HepG2 (cell line): ENCODE measurements around the gene RAB9A. TPM values are rescaled to one million over a fixed set of nuclear protein-coding genes. Genes with fewer than 3 reads are reported as not detected.

ENCODE experiments used
- ATAC-seq: fragments of 200-7000 bp; cut with Tn5 transposase; 3 replicates; pipeline ENCODE4 v1.9.1; 2020; ENCODE audit warnings: mild to moderate bottlenecking, moderate library complexity
- BruUV-seq: library from RNA; stranded (reverse); fragments of 400-500 nt; replicated peaks from 2 replicates; lab custom pipeline; 2021; lab: Mats Ljungman, UMichigan
- CTCF ChIA-PET: fragments of 300-600 bp; formaldehyde crosslinking; extraction: SDS; loops from one replicate; lab custom pipeline; 2021; ENCODE audit warnings: low total read pairs, inconsistent platforms, low intra/inter-chr PET ratio; lab: Yijun Ruan, JAX
- POLR2A ChIA-PET: fragments of 350-600 bp; sonication (Branson Sonifier 250); formaldehyde crosslinking; loops from one replicate; lab custom pipeline; 2020; ENCODE audit warnings: antibody characterized with exemption, inconsistent platforms; lab: Yijun Ruan, JAX
- DNase-seq: peaks from one replicate; pipeline ENCODE4 v3.0.0-alpha.2; 2015; ENCODE audit warnings: low spot score
- FAIRE-seq: peaks from 3 replicates; lab custom pipeline; 2011; peaks lifted over from hg19 to GRCh38; lab: Jason Lieb, UNC
- H2AFZ ChIP-seq: one replicate; pipeline ENCODE4 v1.6.1; 2011; ENCODE audit warnings: low read length, inconsistent platforms
- H3K27ac ChIP-seq: fragments of 300-600 bp; 3 replicates; pipeline ENCODE4 v1.8.0; 2011; ENCODE audit warnings: mixed run types, mild to moderate bottlenecking, mixed read lengths, low read length, inconsistent platforms; ENCODE audit not compliant: insufficient read depth; ENCODE audit errors: extremely low read length
- H3K27me3 ChIP-seq, 2 experiments: fragments of 200-600 bp in 1 of 2; 2 replicates in 1 of 2; 3 replicates in 1 of 2; pipeline versions ENCODE4 v1.6.0 to v1.8.0; 2011; ENCODE audit warnings: low read length in 2 of 2, mild to moderate bottlenecking in 2 of 2, moderate library complexity in 2 of 2, inconsistent platforms in 1 of 2; ENCODE audit not compliant: insufficient read depth in 2 of 2, control insufficient read depth in 1 of 2
- H3K36me3 ChIP-seq, 2 experiments: fragments of 200-600 bp in 1 of 2; replicated peaks in 1 of 2; 2 replicates in 1 of 2; 3 replicates in 1 of 2; pipeline versions ENCODE4 v1.5.1 to v1.8.0; 2011; ENCODE audit warnings: low read length in 2 of 2, inconsistent platforms in 1 of 2; ENCODE audit not compliant: insufficient read depth in 2 of 2, control insufficient read depth in 1 of 2
- H3K4me1 ChIP-seq: 2 replicates; pipeline ENCODE4 v1.5.1; 2012; ENCODE audit warnings: low read length, inconsistent platforms; ENCODE audit not compliant: insufficient read depth
- H3K4me2 ChIP-seq: 2 replicates; pipeline ENCODE4 v1.6.0; 2011; ENCODE audit warnings: low read depth, low read length, inconsistent platforms
- H3K4me3 ChIP-seq, 3 experiments: fragments of 200-600 bp in 1 of 3; sonication (generic), shearing (Covaris generic) in 1 of 3; replicated peaks in 1 of 3; 2 replicates each; pipeline ENCODE4 v1.5.1; 2011 to 2016; ENCODE audit warnings: low read length in 3 of 3, inconsistent platforms in 2 of 3, low read depth in 2 of 3, mild to moderate bottlenecking in 2 of 3, control low read depth in 1 of 3, mixed read lengths in 1 of 3; ENCODE audit not compliant: insufficient read depth in 1 of 3
- H3K79me2 ChIP-seq: one replicate; pipeline ENCODE4 v1.6.1; 2011; ENCODE audit warnings: low read length, inconsistent platforms; ENCODE audit not compliant: insufficient read depth
- H3K9ac ChIP-seq: 2 replicates; pipeline ENCODE4 v1.6.0; 2011; ENCODE audit warnings: mild to moderate bottlenecking, low read depth, low read length, inconsistent platforms; ENCODE audit not compliant: insufficient read depth
- H3K9me3 ChIP-seq: 2 replicates; pipeline ENCODE4 v1.5.1; 2012; ENCODE audit warnings: mild to moderate bottlenecking, low read length
- H4K20me1 ChIP-seq: 2 replicates; pipeline ENCODE4 v1.6.0; 2011; ENCODE audit warnings: inconsistent platforms, mild to moderate bottlenecking, low read length, moderate library complexity; ENCODE audit not compliant: insufficient read depth
- KDM6A ChIP-seq: IDR thresholded peaks from 2 replicates; pipeline ENCODE4 v1.6.1; 2016; ENCODE audit warnings: low read depth
- WGBS: methylation state at CpG from one replicate; pipeline ENCODE4 v1.1.6; 2017; ENCODE audit warnings: low lambda C conversion rate; 5-methylcytosine and 5-hydroxymethylcytosine counted together
- in situ Hi-C: cut with HindIII; loops from 2 replicates; pipeline ENCODE4 v1.10.0; 2017; ENCODE audit warnings: low pct_unique_long_range_greater_than_20kb; ENCODE audit not compliant: extremely low pct_ligation_motif_present
- intact Hi-C: fragments of 100-400 bp; cut with micrococcal nuclease; formaldehyde crosslinking; loops from one replicate; pipeline ENCODE4 v1.10.0; 2022; ENCODE audit not compliant: unreplicated experiment
- polyA plus RNA-seq, 8 experiments: library from polyadenylated mRNA; depleted of rRNA in 3 of 8; stranded (reverse) in 7 of 8; unstranded in 1 of 8; fragments of >200 nt; fragmentation: Illumina TruSeq in 4 of 8; extraction: Trizol in 4 of 8; gene quantifications; 2 replicates each; pipeline versions ENCODE4 v1.2.1 to v1.2.3, GENCODE V29; 2011 to 2016; ENCODE audit warnings: low read depth in 4 of 8, missing spikeins in 1 of 8, mixed read lengths in 1 of 8; ENCODE audit not compliant: insufficient read depth in 1 of 8
- total RNA-seq, 5 experiments: library from RNA; depleted of rRNA; stranded (reverse); fragments of >200 nt; fragmentation: Illumina TruSeq; extraction: Trizol; gene quantifications; 2 replicates each; pipeline ENCODE4 v1.2.3, GENCODE V29; 2016; ENCODE audit warnings: low read depth in 1 of 5
- TF ChIP-seq, protein P1 (sequence below): sonication (generic); formaldehyde crosslinking; IDR thresholded peaks from 2 replicates; pipeline ENCODE4 v1.4.0; 2020; ENCODE audit warnings: mild to moderate bottlenecking, missing genetic modification reagents

The RAB9A gene
- total and polyA plus RNA-seq, 2 of the 13 experiments (the other 11 are each of a cell fraction or from before 2014, with no cell fraction given): 10.5 to 23.1 TPM

DNA sequence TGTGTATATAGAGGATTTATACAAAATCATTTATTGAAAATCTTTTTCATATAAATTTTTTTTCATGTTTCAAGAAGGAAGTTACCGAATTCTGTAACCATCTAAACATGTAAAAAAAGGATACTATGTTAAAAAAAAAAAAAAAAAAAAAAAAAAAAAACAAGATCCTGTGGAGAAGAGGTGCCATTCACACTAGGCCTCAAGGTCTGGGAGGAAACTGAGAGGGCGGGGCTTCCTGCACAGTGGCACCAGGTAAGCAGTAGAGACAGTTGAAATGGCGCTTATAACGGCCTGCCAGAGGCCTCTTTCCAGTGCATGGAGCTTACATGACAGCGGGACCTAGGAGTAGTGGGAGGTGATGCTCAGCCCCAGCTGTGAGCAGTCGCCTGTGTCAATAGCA lies 28.0 kb downstream of the RAB9A start:
- Histone ChIP-seq H3K9me3 (no peaks in the 10 kb centered on the region), H3K4me3 (no peak overlapping the region), H3K27me3 (no peaks in the 10 kb centered on the region), H3K79me2 (no peaks in the 10 kb centered on the region), H3K9ac (no peak overlapping the region), H3K27ac (no peak overlapping the region), H3K36me3 (peaks cover 1 to 5% of the 10 kb centered on the region in 2 experiments; a peak in 1 of 5 replicates), H2AFZ (no peak overlapping the region), H3K4me1 (no peaks in the 10 kb centered on the region), H4K20me1 (no peaks in the 10 kb centered on the region), H3K4me2 (no peak overlapping the region)
- WGBS: over 99% methylated on average over 4 of the region's 6 CpGs
- intact Hi-C loops: no loop called here
- ChIA-PET POLR2A (no interaction called here), CTCF (no interaction called here)
- DNase-seq (no peak), ATAC-seq (no peak), FAIRE-seq (no peak)
- in situ Hi-C loops: no loop called here
- TF ChIP-seq, protein P1, sequence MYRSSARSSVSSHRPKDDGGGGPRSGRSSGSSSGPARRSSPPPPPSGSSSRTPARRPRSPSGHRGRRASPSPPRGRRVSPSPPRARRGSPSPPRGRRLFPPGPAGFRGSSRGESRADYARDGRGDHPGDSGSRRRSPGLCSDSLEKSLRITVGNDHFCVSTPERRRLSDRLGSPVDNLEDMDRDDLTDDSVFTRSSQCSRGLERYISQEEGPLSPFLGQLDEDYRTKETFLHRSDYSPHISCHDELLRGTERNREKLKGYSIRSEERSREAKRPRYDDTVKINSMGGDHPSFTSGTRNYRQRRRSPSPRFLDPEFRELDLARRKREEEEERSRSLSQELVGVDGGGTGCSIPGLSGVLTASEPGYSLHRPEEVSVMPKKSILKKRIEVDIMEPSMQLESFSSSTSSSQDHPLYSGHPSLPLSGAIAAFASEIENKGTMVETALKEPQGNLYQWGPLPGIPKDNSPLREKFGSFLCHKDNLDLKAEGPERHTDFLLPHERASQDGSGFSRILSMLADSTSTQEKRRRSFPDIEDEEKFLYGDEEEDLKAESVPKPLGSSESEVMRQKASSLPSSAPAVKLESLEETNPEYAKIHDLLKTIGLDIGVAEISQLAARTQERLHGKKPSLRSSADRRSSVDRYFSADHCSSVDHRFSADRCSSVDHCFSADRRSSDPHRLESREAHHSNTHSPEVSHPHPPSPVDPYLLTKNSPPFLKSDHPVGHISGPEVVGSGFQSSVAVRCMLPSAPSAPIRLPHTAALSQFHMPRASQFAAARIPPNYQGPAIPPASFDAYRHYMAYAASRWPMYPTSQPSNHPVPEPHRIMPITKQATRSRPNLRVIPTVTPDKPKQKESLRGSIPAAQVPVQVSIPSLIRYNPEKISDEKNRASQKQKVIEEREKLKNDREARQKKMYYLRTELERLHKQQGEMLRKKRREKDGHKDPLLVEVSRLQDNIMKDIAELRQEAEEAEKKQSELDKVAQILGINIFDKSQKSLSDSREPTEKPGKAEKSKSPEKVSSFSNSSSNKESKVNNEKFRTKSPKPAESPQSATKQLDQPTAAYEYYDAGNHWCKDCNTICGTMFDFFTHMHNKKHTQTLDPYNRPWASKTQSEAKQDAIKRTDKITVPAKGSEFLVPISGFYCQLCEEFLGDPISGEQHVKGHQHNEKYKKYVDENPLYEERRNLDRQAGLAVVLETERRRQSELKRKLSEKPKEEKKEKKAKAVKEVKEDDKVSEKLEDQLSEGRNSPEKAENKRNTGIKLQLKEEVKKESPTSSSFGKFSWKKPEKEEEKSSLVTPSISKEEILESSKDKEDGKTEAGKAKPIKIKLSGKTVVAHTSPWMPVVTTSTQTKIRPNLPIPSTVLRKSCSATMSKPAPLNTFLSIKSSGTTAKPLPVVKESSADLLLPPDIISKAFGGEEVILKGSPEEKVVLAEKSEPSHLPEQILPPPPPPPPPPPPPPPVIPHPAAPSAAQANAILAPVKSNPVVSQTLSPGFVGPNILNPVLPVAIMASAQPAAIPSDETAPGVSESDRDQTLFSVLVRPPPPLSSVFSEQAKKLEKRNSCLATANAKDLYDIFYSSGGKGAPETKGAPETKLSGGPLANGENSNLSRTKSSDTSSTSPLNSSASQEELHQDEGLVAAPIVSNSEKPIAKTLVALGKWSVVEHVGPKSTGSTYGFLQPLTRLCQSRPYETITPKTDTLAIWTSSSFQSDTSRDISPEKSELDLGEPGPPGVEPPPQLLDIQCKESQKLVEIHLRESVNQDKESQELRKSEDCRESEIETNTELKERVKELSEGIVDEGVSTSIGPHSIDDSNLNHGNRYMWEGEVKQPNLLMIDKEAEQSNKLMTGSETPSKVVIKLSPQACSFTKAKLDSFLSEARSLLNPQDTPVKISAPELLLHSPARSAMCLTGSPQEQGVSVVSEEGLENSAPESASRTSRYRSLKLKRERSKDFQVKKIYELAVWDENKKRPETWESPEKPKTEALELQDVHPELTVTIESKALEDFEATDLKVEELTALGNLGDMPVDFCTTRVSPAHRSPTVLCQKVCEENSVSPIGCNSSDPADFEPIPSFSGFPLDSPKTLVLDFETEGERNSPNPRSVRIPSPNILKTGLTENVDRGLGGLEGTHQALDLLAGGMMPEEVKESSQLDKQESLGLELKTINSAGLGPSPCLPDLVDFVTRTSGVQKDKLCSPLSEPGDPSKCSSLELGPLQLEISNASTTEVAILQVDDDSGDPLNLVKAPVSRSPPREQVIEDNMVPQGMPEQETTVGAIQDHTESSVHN (CRISPR knock-in tag): no peak
- no peak for TF ChIP-seq KDM6A (CRISPR knock-in tag)
- no TSS peak for BruUV-seq
